HepG2 (cell line): Measurements from ENCODE around the gene BTAF1. TPM values are rescaled to one million over a fixed set of nuclear protein-coding genes. Genes with fewer than 3 reads are reported as not detected.
A peak's percentile ranks its signal among the peaks of the same experiment; 100 is the strongest.

Experiments
- AFF4 ChIP-seq: sonication (generic); formaldehyde crosslinking; IDR thresholded peaks from 2 replicates; pipeline ENCODE4 v1.4.0; 2020; ENCODE audit warnings: missing genetic modification reagents
- CREM ChIP-seq, 2 experiments: sonication (generic) in 1 of 2; formaldehyde crosslinking in 1 of 2; IDR thresholded peaks; 2 replicates each; pipeline versions ENCODE4 v1.4.0 to v1.6.1; 2016 to 2020; ENCODE audit warnings: antibody characterized with exemption in 1 of 2, mild to moderate bottlenecking in 1 of 2, missing genetic modification reagents in 1 of 2
- FOXK1 ChIP-seq: sonication (generic); formaldehyde crosslinking; IDR thresholded peaks from 2 replicates; pipeline ENCODE4 v1.4.0; 2020; ENCODE audit warnings: low read depth, missing genetic modification reagents, borderline replicate concordance
- GATAD2A ChIP-seq: IDR thresholded peaks from 2 replicates; pipeline ENCODE4 v1.6.1; 2016
- HES4 ChIP-seq: sonication (generic); formaldehyde crosslinking; IDR thresholded peaks from 2 replicates; pipeline ENCODE4 v1.9.0; 2021; ENCODE audit warnings: mild to moderate bottlenecking, missing genetic modification reagents, borderline replicate concordance
- HIC2 ChIP-seq: sonication (generic); formaldehyde crosslinking; IDR thresholded peaks from 2 replicates; pipeline ENCODE4 v1.9.0; 2022; ENCODE audit warnings: low read depth, missing genetic modification reagents
- KAT7 ChIP-seq: IDR thresholded peaks from 2 replicates; pipeline ENCODE4 v1.6.1; 2018; ENCODE audit warnings: borderline replicate concordance, missing compliant biosample characterization
- MAFK ChIP-seq, 2 experiments: IDR thresholded peaks in 1 of 2; conservative IDR thresholded peaks in 1 of 2; 2 replicates each; pipeline ENCODE4 v1.6.1; 2011; ENCODE audit warnings: improper control_type of control experiment in 2 of 2, low read length in 2 of 2
- MAZ ChIP-seq, 2 experiments: sonication (generic) in 1 of 2; formaldehyde crosslinking in 1 of 2; IDR thresholded peaks; 2 replicates each; pipeline versions ENCODE4 v1.5.0 to v1.6.1; 2012 to 2020; ENCODE audit warnings: low read depth in 2 of 2, mild to moderate bottlenecking in 2 of 2, borderline replicate concordance in 1 of 2, improper control_type of control experiment in 1 of 2, low read length in 1 of 2, missing genetic modification reagents in 1 of 2, moderate library complexity in 1 of 2
- MED8 ChIP-seq: sonication (generic); formaldehyde crosslinking; IDR thresholded peaks from 2 replicates; pipeline ENCODE4 v1.8.1; 2023; ENCODE audit warnings: mild to moderate bottlenecking, missing genetic modification reagents; ENCODE audit not compliant: insufficient replicate concordance
- SSRP1 ChIP-seq: IDR thresholded peaks from 2 replicates; pipeline ENCODE4 v1.6.1; 2016; ENCODE audit warnings: control low read depth
- TAF1 ChIP-seq: sonication (generic); formaldehyde crosslinking; IDR thresholded peaks from 2 replicates; pipeline ENCODE4 v1.4.0; 2020; ENCODE audit warnings: missing genetic modification reagents
- ZHX1 ChIP-seq: sonication (generic); formaldehyde crosslinking; IDR thresholded peaks from 2 replicates; pipeline ENCODE4 v1.8.1; 2022; ENCODE audit warnings: low read depth, mild to moderate bottlenecking, missing genetic modification reagents
- ZNF275 ChIP-seq: sonication (generic); formaldehyde crosslinking; IDR thresholded peaks from 2 replicates; pipeline ENCODE4 v1.8.0; 2022; ENCODE audit warnings: missing genetic modification reagents, mild to moderate bottlenecking, inconsistent platforms, borderline replicate concordance
- ZNF569 ChIP-seq: sonication (generic); formaldehyde crosslinking; IDR thresholded peaks from 2 replicates; pipeline ENCODE4 v1.5.0; 2020; ENCODE audit warnings: mild to moderate bottlenecking, missing genetic modification reagents, moderate library complexity, borderline replicate concordance
- ZNF672 ChIP-seq: sonication (generic); formaldehyde crosslinking; IDR thresholded peaks from 2 replicates; pipeline ENCODE4 v1.8.1; 2022; ENCODE audit warnings: missing genetic modification reagents
- ZNF720 ChIP-seq: sonication (generic); formaldehyde crosslinking; IDR thresholded peaks from 2 replicates; pipeline ENCODE4 v1.4.0; 2020; ENCODE audit warnings: missing genetic modification reagents
- polyA plus RNA-seq, 8 experiments: library from polyadenylated mRNA; depleted of rRNA in 3 of 8; stranded (reverse) in 7 of 8; unstranded in 1 of 8; fragments of >200 nt; fragmentation: Illumina TruSeq in 4 of 8; extraction: Trizol in 4 of 8; gene quantifications; 2 replicates each; pipeline versions ENCODE4 v1.2.1 to v1.2.3, GENCODE V29; 2011 to 2016; ENCODE audit warnings: low read depth in 4 of 8, missing spikeins in 1 of 8, mixed read lengths in 1 of 8; ENCODE audit not compliant: insufficient read depth in 1 of 8
- total RNA-seq, 5 experiments: library from RNA; depleted of rRNA; stranded (reverse); fragments of >200 nt; fragmentation: Illumina TruSeq; extraction: Trizol; gene quantifications; 2 replicates each; pipeline ENCODE4 v1.2.3, GENCODE V29; 2016; ENCODE audit warnings: low read depth in 1 of 5

BTAF1 gene
- total and polyA plus RNA-seq, 2 of the 13 experiments (the other 11 are each of a cell fraction or from before 2014, with no cell fraction given) = 38.6 to 54.1 TPM

- TF ChIP-seq ZNF672 (CRISPR knock-in tag) = no peak; the same call in 1 of the 2 replicates
- TF ChIP-seq KAT7 (CRISPR knock-in tag) = peak; percentile 83; the same call in 1 of the 2 replicates
- peak; percentile 80 for TF ChIP-seq HES4
- TF ChIP-seq MED8 = peak; percentile 65
- peak; percentile 97 for TF ChIP-seq CREM (IDR thresholded peaks at IDR 0.05)
- peak; percentile 69; the same call in 1 of the 2 replicates for TF ChIP-seq CREM (CRISPR knock-in tag; IDR thresholded peaks at IDR 0.05)
- TF ChIP-seq MAZ (IDR thresholded peaks at IDR 0.05; ENCODE audit: borderline replicate concordance, low read depth, low read length) = no peak; the same call in 1 of the 2 replicates
- TF ChIP-seq MAZ (CRISPR knock-in tag; IDR thresholded peaks at IDR 0.05; ENCODE audit: low read depth) = peak; percentile 83
- no peak for TF ChIP-seq SSRP1 (CRISPR knock-in tag)
- peak; percentile 48 for TF ChIP-seq GATAD2A (CRISPR knock-in tag)
- TF ChIP-seq ZNF275 (CRISPR knock-in tag) = peak; percentile 73; the same call in 1 of the 2 replicates
- TF ChIP-seq ZHX1 = no peak
- TF ChIP-seq TAF1 = peak; percentile 90
- TF ChIP-seq ZNF569 (CRISPR knock-in tag) = peak; percentile 65; the same call in 1 of the 2 replicates
- TF ChIP-seq FOXK1 (CRISPR knock-in tag) = peak; percentile 76; the same call in 1 of the 2 replicates
- TF ChIP-seq AFF4 = no peak
- TF ChIP-seq HIC2 (CRISPR knock-in tag) = peak; percentile 43; the same call in 1 of the 2 replicates
- 0 out of 4 replicates have a peak, but pooled peaks of 1 of the 2 experiments have one; percentile 9 for TF ChIP-seq MAFK (conservative IDR thresholded peaks at IDR 0.05 in 1 of 2, IDR thresholded peaks at IDR 0.05 in 1 of 2; ENCODE audit: low read length in 2 of 2)
- no peak for TF ChIP-seq ZNF720 (CRISPR knock-in tag)
Measured at GRCh38 chr10:91923371-91924211, at the start of gene BTAF1 (continued).
